GM18519 (cell line): ENCODE measurements around the gene AP1S3.
A peak's percentile ranks its signal among the peaks of the same experiment; 100 is the strongest.

Experiments
- ATAC-seq: cut with Tn5 transposase; IDR thresholded peaks from one replicate; pipeline ENCODE4 v1.9.1; 2021; ENCODE audit warnings: mild to moderate bottlenecking, moderate library complexity; ENCODE audit not compliant: unreplicated experiment, low FRiP score

AP1S3 gene

GRCh38 chr2:223727562-223727961 is 109.8 kb downstream of the AP1S3 start:
- peak; percentile 90 for ATAC-seq

DNA sequence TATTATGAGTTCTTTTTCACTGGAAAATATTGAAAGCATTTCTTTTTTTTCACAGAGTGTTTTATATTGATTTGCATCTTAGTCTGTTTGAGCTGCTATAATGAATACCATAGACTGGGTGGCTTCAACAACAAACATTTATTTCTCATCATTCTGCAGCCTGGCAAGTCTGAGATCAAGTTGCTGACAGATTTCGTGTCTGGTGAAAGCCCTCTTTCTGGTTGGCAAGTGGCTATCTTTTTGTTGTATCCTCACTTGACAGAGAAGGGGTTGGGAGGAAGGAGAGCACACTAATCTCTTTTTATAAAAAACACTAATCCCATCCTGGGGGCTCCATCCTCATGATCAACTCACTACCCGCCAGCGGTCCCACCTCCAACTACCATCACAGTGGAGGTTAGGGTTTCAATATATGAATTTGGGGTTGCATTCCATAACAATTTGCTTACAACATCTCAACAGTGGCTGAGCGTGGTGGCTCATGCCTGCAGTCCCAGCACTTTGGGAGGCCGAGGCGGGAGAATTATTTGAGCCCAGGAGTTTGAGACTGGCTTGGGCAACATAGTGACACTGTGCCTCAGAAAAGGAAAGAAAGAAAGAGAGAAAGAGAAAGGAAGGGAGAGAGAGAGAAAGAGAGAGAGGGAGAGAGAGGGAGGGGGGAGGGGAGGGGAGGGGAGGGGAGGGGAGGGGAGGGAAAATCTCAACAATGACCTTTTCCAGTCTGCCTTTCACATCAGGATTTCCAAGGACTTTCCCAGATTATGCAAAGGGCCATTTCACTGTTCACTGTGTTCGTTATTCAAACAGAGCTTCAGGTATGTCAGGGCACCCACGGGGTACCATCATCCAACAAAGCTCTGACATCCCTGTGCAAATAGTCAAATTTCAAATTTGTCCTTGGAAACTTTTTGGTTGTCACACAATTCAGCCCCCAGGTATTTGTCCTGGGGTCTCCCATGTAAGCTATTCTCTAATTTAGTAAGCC is 111.1 kb downstream of the AP1S3 start:
- no peak for ATAC-seq

DNA sequence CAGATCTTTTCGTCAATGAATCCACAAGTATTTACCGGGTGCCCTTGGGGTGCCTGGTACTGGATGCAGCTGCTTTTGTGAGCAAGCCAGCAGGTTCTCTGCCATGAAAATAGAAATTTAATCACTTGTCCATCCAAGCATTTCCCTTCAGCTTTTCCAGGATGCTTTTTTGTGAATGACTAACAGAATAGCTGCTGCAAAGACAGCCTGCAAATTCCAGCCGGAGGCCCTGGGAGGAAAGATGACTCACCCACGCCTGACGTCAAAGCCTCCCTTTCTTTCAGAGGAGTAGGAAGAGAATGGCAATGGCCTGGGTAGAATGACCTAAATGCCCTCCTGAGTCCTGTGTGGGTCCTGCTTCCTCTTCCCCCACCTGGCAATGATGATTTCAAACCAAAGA is 111.9 kb downstream of the AP1S3 start:
- ATAC-seq, result no peak

DNA sequence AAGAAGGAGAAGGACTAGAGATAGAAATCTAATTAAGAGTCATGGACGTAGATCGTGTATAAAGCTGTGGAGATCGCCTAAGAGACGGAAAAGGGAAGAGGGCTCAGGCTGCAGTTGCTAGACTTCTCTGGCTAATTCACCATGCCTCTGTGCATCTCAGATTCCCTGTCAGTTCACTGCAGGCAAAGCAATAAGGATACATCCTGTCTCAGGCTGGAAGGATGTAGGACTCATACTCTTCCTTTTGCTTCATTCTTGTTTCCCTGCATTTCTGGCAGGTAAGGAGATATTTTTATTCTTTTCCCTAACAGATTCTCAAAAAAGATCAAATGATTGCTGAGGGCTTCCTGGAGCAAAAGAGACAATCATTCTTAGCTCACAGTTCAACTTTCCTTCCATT is 112.5 kb downstream of the AP1S3 start:
- no peak for ATAC-seq

GRCh38 chr2:223723954-223724411 is 113.4 kb downstream of the AP1S3 start:
- no peak for ATAC-seq

GRCh38 chr2:223722226-223722625 is 115.2 kb downstream of the AP1S3 start:
- ATAC-seq, result no peak

GRCh38 chr2:223721746-223722145 is 115.6 kb downstream of the AP1S3 start:
- ATAC-seq, result no peak

GRCh38 chr2:223720367-223720766 is 117.0 kb downstream of the AP1S3 start:
- no peak for ATAC-seq

GRCh38 chr2:223712642-223713041 is 124.7 kb downstream of the AP1S3 start:
- ATAC-seq, result no peak

DNA sequence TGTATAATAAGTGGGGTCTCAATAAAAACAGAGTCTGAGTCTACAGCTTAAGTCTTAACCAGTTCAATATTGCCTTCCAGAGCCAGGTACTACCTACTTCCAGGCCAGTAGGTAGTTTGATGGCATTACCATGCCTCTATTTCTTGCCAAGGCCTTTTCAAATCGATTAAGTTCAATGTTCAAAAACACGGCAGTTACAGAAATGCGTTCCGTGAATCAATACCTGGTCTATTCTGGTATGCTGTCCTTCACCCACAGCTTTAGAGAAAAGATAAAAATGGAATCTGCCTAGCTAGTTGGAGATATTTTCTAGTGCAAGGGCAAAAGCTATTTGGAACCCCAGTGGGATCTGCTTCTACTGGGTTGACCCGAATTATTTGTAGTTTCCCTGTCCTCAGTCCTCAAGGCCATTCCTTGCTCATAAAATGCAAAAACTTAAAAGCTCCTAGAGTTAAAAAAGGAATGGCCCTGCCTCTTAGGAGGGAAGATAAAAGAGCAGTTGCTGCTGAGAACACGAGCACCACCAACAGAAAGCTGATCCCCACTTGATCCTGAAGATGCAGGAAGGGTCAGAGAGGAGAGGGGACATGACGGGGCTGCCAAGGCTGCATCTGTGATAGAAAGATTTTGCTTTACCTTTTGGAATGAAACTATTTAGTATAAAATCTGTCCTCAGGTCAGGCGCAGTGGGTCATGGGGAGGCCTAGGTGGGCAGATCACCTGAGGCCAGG is 125.6 kb downstream of the AP1S3 start:
- ATAC-seq, result no peak
